ENCODE results near the gene NMB.
A peak's percentile ranks its signal among the peaks of the same experiment; 100 is the strongest.
"Not testable (repeated sequence)": the region's sequence is repeated elsewhere in the genome, so short reads cannot be mapped to it uniquely, and the experiment has no call there.

The NMB gene

GRCh38 chr15:84654689-84655453 is 3.1 kb downstream of the NMB start:
- peak; percentile 76 for DNase-seq

- DNase-seq = peak; percentile 82
Observed at GRCh38 chr15:84653910-84654688, 3.9 kb downstream of the NMB start, which contains the start of gene WDR73. Gene WDR73 (minus strand): TSS chr15:84654283. CDS start chr15:84654274, 9 bp downstream.

DNA sequence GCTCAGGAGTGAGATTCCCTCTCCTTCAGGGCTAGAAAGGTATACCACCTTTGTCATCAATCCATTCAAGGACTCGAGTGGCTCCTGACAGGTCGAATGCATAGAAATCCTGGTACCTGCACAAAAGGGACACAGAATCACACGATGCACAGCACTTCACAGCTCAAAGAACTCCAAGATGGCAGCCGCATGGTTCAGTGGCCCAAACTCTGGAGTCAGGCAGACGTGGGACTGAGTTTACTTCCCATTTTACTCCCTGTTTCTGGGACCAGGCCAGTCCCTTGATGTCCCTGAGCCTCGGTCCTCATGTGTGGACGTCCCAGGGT is 4.5 kb downstream of the NMB start:
- DNase-seq = no peak

DNA sequence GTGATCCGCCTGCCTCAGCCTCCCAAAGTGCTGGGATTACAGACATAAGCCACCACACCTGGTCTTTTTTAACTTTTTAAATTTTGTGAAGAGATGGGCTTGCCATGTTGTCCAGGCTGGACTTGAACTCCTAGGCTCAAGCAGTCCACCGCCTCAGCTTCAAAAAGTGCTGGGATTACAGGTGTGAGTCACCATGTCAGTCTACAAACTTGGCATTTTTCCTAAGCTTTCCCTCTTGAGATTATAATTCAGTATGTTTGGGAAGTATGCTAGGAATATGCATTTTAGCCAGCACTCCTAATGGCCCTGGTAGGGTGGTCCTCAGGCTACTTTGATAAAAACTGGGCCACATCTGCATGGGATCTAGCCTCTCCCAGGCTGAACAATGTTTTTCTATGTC is 8.3 kb downstream of the NMB start:
- no peak for DNase-seq

GRCh38 chr15:84648539-84648938 is 9.5 kb downstream of the NMB start:
- DNase-seq = no peak

DNA sequence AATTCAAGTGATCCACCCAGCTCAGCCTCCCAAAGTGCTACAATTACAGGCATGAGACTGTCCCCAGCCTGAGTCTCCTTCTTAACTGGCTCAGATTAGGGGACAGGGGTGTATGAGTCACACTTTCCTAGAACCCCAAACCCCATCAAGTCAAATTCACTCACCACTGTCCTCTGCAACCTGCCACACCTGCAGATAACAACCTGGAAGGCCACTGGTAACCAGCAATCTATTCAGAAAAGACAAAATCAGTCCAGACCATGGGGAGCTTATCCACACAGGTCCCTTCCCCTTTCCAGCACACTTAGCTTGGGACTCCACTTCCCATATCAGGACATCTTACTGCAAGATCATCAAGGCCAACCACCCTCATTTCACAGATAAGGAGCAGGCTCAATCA is 10.3 kb downstream of the NMB start:
- DNase-seq = no peak

DNA sequence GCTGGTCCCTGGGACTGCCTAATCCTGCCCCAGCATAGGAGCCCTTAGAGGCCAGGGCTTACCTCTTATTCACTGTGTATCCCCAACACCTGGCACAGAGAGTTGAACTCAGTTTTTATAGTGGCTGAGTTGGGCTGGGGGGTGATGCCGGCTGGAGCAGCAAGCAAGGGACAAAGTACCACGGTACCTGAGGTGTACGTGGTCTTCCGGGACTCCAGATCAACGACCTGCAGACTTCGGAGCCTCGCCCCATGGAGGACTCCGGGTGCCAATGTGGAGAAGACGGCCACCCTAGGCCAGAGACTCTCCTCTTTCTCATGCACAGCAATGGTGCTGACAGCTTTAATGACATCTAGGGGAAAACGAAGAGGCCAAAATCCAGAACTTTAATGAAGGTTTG is 12.0 kb downstream of the NMB start:
- DNase-seq = no peak

DNA sequence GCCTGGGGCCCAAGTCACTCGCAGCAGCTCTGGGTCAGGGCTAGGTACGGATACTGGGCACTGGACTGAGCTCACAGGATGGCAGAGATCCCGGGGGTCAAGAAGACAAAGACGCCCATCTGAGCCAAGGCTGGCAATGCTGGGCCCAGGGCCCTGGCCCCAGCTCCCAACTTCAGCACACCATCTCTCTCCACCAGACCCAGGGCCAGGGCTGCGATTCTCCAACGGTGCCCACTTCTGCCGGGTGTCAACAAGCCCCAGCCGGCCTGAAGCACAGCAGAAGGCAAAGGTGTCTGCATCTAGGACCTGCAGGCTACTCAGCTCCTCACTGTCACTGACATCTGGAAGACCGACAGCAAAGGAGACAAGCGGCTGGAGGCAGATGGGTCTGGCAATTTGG is 12.5 kb downstream of the NMB start:
- no peak for DNase-seq

DNA sequence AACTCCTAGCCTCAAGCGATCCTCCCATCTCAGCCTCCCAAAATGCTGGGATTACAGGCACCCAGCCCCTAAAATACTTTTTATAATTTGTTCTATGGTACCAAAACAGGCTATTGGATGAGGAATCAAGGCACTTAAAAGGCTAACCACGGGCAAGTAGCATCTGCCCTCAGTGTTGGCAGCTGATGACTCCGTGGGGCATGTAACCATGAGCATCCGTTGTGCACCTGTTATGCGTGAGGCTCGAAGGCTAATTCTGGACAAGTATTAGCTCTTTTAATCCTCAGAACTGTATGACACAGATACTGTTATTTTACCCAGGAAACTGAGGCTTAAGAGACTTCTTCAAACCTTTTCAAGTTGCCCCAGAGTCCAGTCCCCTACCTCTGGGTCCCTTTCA is 14.2 kb downstream of the NMB start:
- DNase-seq = no peak

GRCh38 chr15:84642640-84643039 is 15.4 kb downstream of the NMB start:
- DNase-seq = not testable (repeated sequence)

DNA sequence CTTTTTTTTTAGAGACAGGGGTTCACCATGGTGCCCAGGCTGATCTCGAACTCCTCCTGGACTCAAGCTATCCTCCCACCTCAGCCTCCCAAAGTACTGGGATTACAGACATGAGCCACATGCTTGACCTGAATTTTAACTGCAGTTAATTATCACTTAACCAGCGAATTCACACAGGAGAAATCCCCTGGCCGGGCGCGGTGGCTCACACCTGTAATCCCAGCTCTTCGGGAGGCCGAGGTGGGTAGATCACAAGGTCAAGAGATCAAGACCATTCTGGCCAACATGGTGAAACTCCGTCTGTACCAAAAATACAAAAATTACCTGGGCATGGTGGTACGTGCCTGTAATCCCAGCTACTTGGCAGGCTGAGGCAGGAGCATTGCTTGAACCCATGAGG is 16.1 kb downstream of the NMB start:
- not testable (repeated sequence) for DNase-seq

GRCh38 chr15:84638103-84638502 is 19.9 kb downstream of the NMB start:
- no peak for DNase-seq

GRCh38 chr15:84634228-84634837 is 23.7 kb downstream of the NMB start:
- DNase-seq = no peak

DNA sequence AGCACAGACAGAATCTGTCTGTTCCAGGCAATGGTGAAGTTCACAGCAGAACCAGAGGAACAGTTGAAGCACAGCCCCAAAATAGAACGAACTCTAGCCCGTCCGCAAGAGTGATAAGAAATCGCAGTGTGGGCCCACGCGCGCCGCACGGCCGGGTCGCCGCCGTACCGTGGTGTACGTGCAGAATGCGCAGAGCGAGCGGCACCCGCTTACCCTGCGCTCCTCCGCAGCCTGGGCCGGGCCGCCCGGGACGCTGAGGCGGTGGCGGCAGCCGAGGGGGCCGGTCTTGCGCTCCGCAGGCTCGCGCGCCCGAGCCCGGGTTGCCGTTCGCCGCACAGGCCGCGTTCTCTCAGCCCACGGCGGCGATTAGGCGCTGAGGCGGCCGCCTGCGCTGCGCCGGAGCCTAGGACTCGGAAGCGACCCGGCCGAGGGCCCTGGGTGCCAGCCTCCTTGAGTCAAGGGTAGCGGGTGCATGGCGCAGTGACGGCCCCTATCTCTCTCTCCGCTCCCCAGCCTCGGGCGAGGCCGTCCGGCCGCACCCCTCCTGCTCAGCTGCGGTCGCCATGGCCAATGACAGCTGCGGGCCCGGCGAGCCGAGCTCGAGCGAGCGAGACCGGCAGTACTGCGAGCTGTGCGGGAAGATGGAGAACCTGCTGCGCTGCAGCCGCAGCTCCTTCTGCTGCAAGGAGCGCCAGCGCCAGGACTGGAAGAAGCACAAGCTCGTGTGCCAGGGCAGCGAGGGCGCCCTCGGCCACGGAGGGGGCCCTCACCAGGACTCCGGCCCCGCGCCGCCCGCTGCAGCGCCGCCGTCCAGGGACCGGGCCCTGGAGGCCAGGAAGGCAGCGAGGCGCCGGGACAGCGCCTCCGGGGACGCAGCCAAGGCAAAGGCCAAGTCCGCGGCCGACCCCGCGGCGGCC is 24.4 kb downstream of the NMB start:
- no peak for DNase-seq

DNA sequence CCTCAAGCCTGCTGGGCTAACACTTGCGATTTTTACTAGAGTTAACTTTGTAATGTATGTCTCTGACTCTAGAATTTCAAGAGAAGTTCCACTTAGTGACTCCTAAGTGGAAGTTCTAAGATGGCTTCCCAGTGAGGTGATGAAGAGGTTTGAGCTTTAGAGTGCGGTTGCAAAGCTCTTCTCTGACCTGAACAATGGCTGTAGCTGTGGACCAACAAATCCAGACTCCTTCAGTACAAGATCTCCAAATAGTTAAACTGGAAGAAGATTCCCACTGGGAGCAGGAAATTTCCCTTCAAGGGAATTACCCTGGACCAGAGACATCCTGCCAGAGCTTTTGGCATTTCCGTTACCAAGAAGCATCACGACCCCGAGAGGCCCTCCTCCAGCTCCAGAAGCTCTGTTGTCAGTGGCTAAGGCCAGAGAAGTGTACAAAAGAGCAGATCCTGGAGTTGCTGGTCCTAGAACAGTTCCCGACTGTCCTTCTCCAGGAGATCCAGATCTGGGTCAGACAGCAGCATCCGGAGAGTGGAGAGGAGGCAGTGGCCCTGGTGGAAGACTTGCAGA is 26.2 kb downstream of the NMB start:
- DNase-seq = no peak

DNA sequence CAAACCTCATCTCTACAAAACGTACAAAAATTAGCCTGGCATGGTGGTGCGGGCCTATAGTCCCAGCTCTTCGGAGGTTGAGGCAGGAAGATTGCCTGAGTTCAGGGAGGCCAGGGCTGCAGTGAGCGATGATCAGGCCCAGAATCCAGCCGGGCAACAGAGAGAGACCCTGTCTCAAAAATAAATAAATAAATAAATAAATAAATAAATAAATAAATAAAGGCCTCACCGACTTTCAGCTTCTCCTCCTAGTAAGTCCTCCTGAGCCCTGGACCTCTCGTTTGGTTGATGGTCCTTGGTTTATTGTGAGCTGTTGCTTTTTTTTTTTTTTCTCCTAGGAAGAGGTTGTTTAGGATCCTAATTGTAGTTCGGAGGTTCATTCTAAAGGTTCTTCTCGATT is 29.0 kb downstream of the NMB start:
- DNase-seq = no peak

GRCh38 chr15:84625123-84625522 is 32.9 kb downstream of the NMB start:
- no peak for DNase-seq

DNA sequence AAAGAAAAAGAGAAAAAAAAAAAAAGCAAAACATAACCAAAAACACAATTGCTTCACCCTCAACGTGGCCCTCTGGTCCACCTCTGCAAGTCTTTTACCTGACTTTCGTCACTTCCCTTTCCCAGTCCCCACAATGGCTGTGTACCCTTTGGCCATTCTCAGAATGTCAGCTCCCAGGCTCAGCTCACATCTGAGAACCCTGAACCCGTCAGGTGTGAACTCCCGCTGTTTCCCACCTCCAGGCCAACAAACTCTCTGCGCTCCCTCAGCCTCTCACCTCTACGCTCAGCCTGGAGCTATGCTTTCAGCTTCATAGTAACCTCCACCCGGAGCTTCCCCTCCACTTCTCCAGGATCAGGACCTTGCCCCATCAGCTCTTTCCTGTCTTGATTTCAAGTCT is 33.6 kb downstream of the NMB start:
- no peak for DNase-seq

DNA sequence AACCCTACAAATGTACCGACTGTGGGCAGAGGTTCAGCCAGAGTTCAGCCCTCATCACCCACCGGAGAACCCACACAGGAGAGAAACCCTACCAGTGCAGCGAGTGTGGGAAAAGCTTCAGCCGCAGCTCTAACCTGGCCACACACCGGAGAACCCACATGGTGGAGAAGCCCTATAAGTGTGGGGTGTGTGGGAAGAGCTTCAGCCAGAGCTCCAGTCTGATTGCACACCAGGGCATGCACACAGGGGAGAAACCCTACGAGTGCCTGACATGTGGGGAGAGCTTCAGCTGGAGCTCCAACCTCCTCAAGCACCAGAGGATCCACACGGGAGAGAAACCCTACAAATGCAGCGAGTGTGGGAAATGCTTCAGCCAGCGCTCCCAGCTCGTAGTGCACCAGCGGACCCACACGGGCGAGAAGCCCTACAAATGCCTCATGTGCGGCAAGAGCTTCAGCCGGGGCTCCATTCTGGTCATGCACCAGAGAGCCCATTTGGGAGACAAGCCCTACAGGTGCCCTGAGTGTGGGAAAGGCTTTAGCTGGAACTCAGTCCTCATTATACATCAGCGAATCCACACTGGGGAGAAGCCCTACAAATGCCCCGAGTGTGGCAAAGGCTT is 36.5 kb downstream of the NMB start:
- no peak for DNase-seq

DNA sequence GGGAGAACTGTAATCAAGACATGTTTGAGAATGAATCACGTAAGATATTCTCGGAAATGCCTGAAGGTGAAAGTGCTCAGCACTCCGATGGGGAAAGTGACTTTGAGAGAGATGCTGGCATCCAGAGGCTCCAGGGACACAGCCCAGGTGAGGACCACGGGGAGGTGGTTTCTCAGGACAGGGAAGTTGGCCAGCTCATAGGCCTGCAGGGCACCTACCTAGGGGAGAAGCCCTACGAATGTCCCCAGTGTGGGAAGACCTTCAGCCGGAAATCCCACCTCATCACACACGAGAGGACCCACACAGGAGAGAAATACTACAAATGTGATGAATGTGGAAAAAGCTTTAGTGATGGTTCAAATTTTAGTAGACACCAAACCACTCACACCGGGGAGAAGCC is 37.4 kb downstream of the NMB start:
- no peak for DNase-seq

DNA sequence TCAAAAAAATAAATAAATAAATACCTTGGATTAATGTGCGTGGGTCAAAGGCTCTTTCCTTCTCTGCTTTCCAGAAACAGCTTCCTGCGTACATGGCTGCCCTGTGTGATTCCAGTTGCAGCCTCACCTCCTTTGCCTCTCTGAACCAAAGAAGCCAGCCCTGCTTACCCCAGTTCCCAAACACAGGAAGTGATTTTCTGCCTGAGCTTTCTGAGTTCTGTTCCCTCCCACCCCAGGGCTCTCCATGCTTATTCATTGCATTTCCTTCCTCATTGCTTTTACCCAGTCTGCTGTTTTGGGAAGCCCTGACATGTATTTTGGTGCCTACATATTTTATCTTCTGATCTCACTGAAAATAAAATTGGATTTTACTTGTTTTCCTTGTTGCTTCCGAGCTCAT is 41.8 kb downstream of the NMB start:
- no peak for DNase-seq

DNA sequence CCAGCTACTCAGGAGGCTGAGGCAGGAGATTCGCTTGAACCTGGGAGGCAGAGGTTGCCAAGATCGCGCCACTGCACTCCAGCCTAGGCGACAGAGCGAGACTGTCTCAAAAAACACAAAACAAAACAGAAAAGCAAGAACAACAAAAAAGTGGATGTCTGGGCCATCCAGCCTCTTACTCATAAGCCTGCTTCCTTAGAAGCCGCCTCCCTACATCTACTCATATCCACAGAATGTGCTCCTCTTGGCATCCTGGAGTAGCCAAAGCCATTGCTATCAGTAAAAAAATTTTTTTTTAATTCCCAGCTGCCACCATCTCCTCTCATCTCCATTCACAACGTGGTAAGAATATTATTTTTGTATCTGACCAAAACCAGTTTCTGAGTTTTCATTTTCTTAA is 46.4 kb downstream of the NMB start:
- DNase-seq = no peak

All from NCI-H1694 (cell line).